ENCODE data around the gene FAM20A. TPM values are rescaled to one million over a fixed set of nuclear protein-coding genes. Genes with fewer than 3 reads are reported as not detected.

Gene FAM20A
- total RNA-seq, 1 experiment from 2014 or later: not detected

GRCh38 chr17:68559316-68559715, 41.9 kb downstream of the FAM20A start:
- Histone ChIP-seq H2AFZ (ENCODE audit: low read depth, low read length, poor library complexity, severe bottlenecking) (no peak overlapping the region), H3K4me1 (ENCODE audit: control insufficient read depth in 1 of 2, insufficient read depth in 2 of 2, low read length in 2 of 2) (no peaks in the 10 kb centered on the region), H3K27me3 (ENCODE audit: insufficient read depth, low read length) (no peaks in the 10 kb centered on the region), H3K4me2 (ENCODE audit: low read length) (no peak overlapping the region), H3K9me3 (ENCODE audit: control insufficient read depth in 1 of 2, insufficient read depth in 1 of 2, low read depth in 1 of 2, low read length in 2 of 2) (no peaks in the 10 kb centered on the region), H4K20me1 (ENCODE audit: insufficient read depth) (no peaks in the 10 kb centered on the region), H3K9me2 (ENCODE audit: insufficient read depth) (no peaks in the 10 kb centered on the region), H3K9ac (ENCODE audit: low read length) (no peak overlapping the region), H3K36me3 (ENCODE audit: control insufficient read depth in 1 of 2, insufficient read depth in 2 of 2, low read length in 2 of 2) (no peaks in the 10 kb centered on the region), H3K4me3 (replicated peaks in 1 of 2; ENCODE audit: low read depth in 1 of 2, low read length in 2 of 2) (no peak overlapping the region), H3K27ac (ENCODE audit: low read depth, low read length) (no peak overlapping the region), H3K79me2 (ENCODE audit: insufficient read depth, low read length) (no peaks in the 10 kb centered on the region)
- TF ChIP-seq CBX3 (IDR thresholded peaks at IDR 0.05; ENCODE audit: low read depth) (no peak), ZBTB33 (IDR thresholded peaks at IDR 0.05; ENCODE audit: extremely low read depth, insufficient replicate concordance, low read length) (no peak), SIN3A (IDR thresholded peaks at IDR 0.05; ENCODE audit: low read depth) (no peak), MAX (IDR thresholded peaks at IDR 0.05) (no peak), CEBPB (IDR thresholded peaks at IDR 0.05; ENCODE audit: low read depth) (no peak), SP1 (IDR thresholded peaks at IDR 0.05; ENCODE audit: low read depth) (no peak), ZNF274 (IDR thresholded peaks at IDR 0.05; ENCODE audit: low read depth, low read length) (no peak), CTCF (IDR thresholded peaks at IDR 0.05 in 2 of 3, conservative IDR thresholded peaks at IDR 0.05 in 1 of 3; ENCODE audit: borderline replicate concordance in 1 of 3, insufficient read depth in 1 of 3, low read depth in 2 of 3, low read length in 2 of 3) (no peak)
- RAD21 ChIA-PET (ENCODE audit: low non-redundant PET in 1 of 2, low total read pairs in 2 of 2, uncharacterized antibody in 2 of 2, unreplicated experiment in 2 of 2): no interaction called here
- DNase-seq (ENCODE audit: low read depth, low spot score): no peak
- no peak for ATAC-seq
- CTCF ChIA-PET: interaction anchor here (1.5 kb wide), 1 partner anchor 55 kb away, joined by 4 read pairs; no protein-coding TSS in a partner anchor
- intact Hi-C loops (cut with micrococcal nuclease): no loop called here
- BruUV-seq (replicated peaks): no TSS peak
- POLR2A ChIA-PET: no interaction called here

All from HCT116 (cell line).